ENCODE measurements around the gene RNF169. TPM values are rescaled to one million over a fixed set of nuclear protein-coding genes. Genes with fewer than 3 reads are reported as not detected.

Gene RNF169
- total RNA-seq, 1 donor = 32.6 TPM

DNA sequence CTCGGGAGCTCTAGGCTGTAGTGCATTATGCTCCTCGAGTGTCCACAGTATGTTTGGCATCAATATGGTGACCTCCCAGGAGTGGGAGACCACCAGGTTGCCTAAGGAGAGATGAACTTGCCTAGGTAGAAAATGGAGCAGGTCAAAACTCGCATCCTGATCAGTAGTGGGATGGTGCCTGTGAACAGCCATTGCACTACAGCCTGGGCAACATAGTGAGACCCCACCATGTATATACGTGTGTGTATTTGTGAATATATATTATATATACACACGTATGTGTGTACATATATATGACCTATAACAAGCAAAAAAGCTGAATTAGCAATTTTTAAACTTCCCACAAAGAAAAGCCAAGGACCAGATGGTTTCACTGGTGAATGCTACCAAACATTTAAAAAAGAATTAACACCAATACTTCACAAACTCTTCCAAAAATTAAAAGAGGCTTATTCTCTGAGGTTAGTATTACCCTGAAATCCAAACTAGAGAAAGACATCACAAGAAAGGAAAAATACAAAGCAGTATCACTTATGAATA is 97.4 kb downstream of the RNF169 start:
- H3K4me1 ChIP-seq (ENCODE audit: insufficient read depth, low read length) = peaks cover 23% of the 10 kb centered on the region
- TF ChIP-seq, protein P1, sequence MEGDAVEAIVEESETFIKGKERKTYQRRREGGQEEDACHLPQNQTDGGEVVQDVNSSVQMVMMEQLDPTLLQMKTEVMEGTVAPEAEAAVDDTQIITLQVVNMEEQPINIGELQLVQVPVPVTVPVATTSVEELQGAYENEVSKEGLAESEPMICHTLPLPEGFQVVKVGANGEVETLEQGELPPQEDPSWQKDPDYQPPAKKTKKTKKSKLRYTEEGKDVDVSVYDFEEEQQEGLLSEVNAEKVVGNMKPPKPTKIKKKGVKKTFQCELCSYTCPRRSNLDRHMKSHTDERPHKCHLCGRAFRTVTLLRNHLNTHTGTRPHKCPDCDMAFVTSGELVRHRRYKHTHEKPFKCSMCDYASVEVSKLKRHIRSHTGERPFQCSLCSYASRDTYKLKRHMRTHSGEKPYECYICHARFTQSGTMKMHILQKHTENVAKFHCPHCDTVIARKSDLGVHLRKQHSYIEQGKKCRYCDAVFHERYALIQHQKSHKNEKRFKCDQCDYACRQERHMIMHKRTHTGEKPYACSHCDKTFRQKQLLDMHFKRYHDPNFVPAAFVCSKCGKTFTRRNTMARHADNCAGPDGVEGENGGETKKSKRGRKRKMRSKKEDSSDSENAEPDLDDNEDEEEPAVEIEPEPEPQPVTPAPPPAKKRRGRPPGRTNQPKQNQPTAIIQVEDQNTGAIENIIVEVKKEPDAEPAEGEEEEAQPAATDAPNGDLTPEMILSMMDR (IDR thresholded peaks at IDR 0.05; ENCODE audit: extremely low read depth, low read depth, low read length) = no peak
- H3K36me3 ChIP-seq (ENCODE audit: insufficient read depth, low read length) = peaks cover 49% of the 10 kb centered on the region
- no peak overlapping the region for H3K4me2 ChIP-seq (ENCODE audit: insufficient read depth, low read length)
- no peak overlapping the region for H2AFZ ChIP-seq (ENCODE audit: low read length)
- H3K4me3 ChIP-seq (ENCODE audit: insufficient read depth, low read length) = no peak overlapping the region
- H3K27ac ChIP-seq (ENCODE audit: low read depth, low read length) = no peak overlapping the region
- no peaks in the 10 kb centered on the region for H3K27me3 ChIP-seq (ENCODE audit: insufficient read depth, low read length)
- no peak for DNase-seq (ENCODE audit: insufficient read length, low spot score, missing footprints)
- H3K9me3 ChIP-seq (ENCODE audit: low read depth, low read length) = no peaks in the 10 kb centered on the region
- no peaks in the 10 kb centered on the region for H3K79me2 ChIP-seq (ENCODE audit: insufficient read depth, low read length)
- H4K20me1 ChIP-seq (ENCODE audit: insufficient read depth, low read length) = peaks cover 2% of the 10 kb centered on the region

DNA sequence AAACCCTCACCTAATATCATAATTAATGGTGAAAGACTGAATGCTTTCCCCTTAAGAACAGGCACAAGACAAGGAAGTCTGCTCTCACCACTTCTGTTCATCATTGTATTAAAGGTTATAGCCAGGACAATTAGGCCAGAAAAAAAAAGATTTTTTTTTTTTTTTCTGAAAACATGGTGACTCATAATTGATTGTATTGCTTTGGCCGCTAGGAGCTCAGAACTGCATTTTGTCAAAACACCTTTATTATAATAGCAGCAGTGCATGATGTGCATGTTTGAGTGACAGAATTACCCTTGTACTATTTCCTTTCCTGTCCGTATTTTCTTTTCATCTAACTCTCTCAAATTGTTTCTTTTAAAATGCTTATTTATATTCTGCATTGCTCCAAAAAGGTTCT is 98.1 kb downstream of the RNF169 start:
- Histone ChIP-seq H3K4me3 (ENCODE audit: insufficient read depth, low read length) (no peak overlapping the region), H3K9me3 (ENCODE audit: low read depth, low read length) (no peaks in the 10 kb centered on the region), H3K79me2 (ENCODE audit: insufficient read depth, low read length) (no peaks in the 10 kb centered on the region), H3K4me2 (ENCODE audit: insufficient read depth, low read length) (no peak overlapping the region), H2AFZ (ENCODE audit: low read length) (no peak overlapping the region), H3K36me3 (ENCODE audit: insufficient read depth, low read length) (peaks cover 42% of the 10 kb centered on the region), H4K20me1 (ENCODE audit: insufficient read depth, low read length) (peaks cover 2% of the 10 kb centered on the region), H3K27ac (ENCODE audit: low read depth, low read length) (no peak overlapping the region), H3K4me1 (ENCODE audit: insufficient read depth, low read length) (peaks cover 23% of the 10 kb centered on the region), H3K27me3 (ENCODE audit: insufficient read depth, low read length) (no peaks in the 10 kb centered on the region)
- TF ChIP-seq, protein P1 (IDR thresholded peaks at IDR 0.05; ENCODE audit: extremely low read depth, low read depth, low read length) = peak; percentile 14
- no peak for DNase-seq (ENCODE audit: insufficient read length, low spot score, missing footprints)

DNA sequence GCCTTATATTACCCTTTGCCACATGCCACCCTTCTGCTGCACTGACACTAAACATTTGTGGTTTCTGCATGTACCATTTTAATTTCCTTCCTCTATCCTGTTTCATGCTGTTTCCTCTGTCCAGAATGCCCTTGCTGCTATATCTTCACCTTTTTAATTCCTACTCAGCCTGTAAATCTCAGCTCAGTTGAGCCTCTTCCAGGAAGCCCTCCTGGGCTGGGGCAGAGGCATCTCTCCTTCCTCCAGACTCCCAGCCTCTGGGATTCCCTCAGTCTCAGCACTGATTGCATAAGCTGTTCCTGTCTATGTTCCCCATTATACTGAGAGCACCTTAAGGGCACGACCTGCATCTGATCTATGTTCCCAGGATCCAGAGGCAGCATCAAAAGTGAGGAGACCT is 98.7 kb downstream of the RNF169 start:
- DNase-seq (ENCODE audit: insufficient read length, low spot score, missing footprints) = no peak
- Histone ChIP-seq H3K4me1 (ENCODE audit: insufficient read depth, low read length) (peaks cover 23% of the 10 kb centered on the region), H3K79me2 (ENCODE audit: insufficient read depth, low read length) (no peaks in the 10 kb centered on the region), H3K27me3 (ENCODE audit: insufficient read depth, low read length) (no peaks in the 10 kb centered on the region), H2AFZ (ENCODE audit: low read length) (no peak overlapping the region), H3K9me3 (ENCODE audit: low read depth, low read length) (no peaks in the 10 kb centered on the region), H3K4me2 (ENCODE audit: insufficient read depth, low read length) (no peak overlapping the region), H3K27ac (ENCODE audit: low read depth, low read length) (no peak overlapping the region), H3K4me3 (ENCODE audit: insufficient read depth, low read length) (no peak overlapping the region), H4K20me1 (ENCODE audit: insufficient read depth, low read length) (peaks cover 2% of the 10 kb centered on the region), H3K36me3 (ENCODE audit: insufficient read depth, low read length) (peaks cover 43% of the 10 kb centered on the region)
- TF ChIP-seq, protein P1 (IDR thresholded peaks at IDR 0.05; ENCODE audit: extremely low read depth, low read depth, low read length) = no peak

DNA sequence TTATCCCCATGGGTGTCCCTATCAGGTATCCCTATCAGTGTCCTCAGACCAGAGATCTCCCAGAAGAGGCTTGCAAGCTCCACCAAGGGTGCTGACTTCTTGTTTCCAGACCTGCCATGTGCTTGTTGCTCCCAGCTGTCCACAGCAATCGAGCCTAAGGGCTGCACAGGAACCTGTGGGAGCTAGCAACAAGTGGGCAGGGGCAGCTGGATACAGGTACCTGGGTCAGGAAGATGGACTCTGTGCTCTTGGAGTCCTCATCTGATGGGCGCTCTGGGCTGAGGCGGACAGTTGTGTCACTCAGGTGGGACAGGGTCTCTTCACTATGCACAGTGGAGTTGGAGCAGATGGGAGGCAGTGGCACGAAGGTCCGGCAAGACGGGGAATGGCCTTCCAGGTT is 99.2 kb downstream of the RNF169 start:
- H3K27me3 ChIP-seq (ENCODE audit: insufficient read depth, low read length) = no peaks in the 10 kb centered on the region
- peaks cover 2% of the 10 kb centered on the region for H4K20me1 ChIP-seq (ENCODE audit: insufficient read depth, low read length)
- H2AFZ ChIP-seq (ENCODE audit: low read length) = no peak overlapping the region
- H3K4me1 ChIP-seq (ENCODE audit: insufficient read depth, low read length) = peaks cover 23% of the 10 kb centered on the region
- no peak overlapping the region for H3K4me3 ChIP-seq (ENCODE audit: insufficient read depth, low read length)
- peaks cover 42% of the 10 kb centered on the region for H3K36me3 ChIP-seq (ENCODE audit: insufficient read depth, low read length)
- H3K4me2 ChIP-seq (ENCODE audit: insufficient read depth, low read length) = no peak overlapping the region
- no peak overlapping the region for H3K27ac ChIP-seq (ENCODE audit: low read depth, low read length)
- TF ChIP-seq, protein P1 (IDR thresholded peaks at IDR 0.05; ENCODE audit: extremely low read depth, low read depth, low read length) = no peak
- DNase-seq (ENCODE audit: insufficient read length, low spot score, missing footprints) = no peak
- no peaks in the 10 kb centered on the region for H3K79me2 ChIP-seq (ENCODE audit: insufficient read depth, low read length)
- H3K9me3 ChIP-seq (ENCODE audit: low read depth, low read length) = no peaks in the 10 kb centered on the region

All from osteoblast (primary cell).